ENCODE measurements around the gene GCK.

DNA sequence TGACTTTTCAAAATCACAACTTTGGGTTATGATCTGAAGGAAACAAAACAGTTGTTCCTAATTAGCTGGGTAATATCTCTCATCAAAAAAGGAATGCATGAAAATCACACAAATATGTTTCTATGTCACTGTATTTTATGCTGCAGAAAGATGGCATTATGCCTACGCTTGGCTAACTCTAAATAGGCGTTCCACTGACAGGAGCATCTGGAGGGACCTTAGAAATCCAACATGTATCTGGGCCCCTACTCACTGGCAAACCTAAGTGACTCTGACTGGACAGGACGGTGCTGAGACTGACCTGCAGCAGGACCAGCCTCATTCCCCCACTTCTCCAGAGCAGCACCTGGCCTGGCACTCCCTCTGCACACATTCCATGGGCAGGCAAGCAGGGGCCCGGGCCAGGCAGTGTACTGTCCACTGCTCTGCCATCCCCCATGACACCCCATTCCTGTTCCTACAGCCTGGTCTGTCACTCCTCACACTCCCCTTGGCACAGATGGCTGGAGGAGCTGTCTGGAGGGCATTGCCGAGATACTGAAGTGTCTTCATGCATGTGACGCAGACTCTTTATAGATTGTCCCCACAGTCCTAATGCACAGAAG lies 45.5 kb downstream of the GCK start:
- TF ChIP-seq, protein P1, sequence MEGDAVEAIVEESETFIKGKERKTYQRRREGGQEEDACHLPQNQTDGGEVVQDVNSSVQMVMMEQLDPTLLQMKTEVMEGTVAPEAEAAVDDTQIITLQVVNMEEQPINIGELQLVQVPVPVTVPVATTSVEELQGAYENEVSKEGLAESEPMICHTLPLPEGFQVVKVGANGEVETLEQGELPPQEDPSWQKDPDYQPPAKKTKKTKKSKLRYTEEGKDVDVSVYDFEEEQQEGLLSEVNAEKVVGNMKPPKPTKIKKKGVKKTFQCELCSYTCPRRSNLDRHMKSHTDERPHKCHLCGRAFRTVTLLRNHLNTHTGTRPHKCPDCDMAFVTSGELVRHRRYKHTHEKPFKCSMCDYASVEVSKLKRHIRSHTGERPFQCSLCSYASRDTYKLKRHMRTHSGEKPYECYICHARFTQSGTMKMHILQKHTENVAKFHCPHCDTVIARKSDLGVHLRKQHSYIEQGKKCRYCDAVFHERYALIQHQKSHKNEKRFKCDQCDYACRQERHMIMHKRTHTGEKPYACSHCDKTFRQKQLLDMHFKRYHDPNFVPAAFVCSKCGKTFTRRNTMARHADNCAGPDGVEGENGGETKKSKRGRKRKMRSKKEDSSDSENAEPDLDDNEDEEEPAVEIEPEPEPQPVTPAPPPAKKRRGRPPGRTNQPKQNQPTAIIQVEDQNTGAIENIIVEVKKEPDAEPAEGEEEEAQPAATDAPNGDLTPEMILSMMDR (IDR thresholded peaks at IDR 0.05; ENCODE audit: low read depth, low read length, poor library complexity, severe bottlenecking) = no peak
- TF ChIP-seq EZH2phosphoT487 (IDR thresholded peaks at IDR 0.05; ENCODE audit: borderline replicate concordance, low read length) = no peak
